C4-2B (cell line): ENCODE measurements around the gene FAM76B.
A peak's percentile ranks its signal among the peaks of the same experiment; 100 is the strongest.

Experiments used
- H3K27ac ChIP-seq: fragments of 450-650 bp; 2 replicates; pipeline ENCODE4 v1.5.1; 2017
- CTCF ChIP-seq: fragments of 450-650 bp; conservative IDR thresholded peaks from 2 replicates; pipeline ENCODE4 v1.5.1; 2017; ENCODE audit warnings: mild to moderate bottlenecking
- ZFX ChIP-seq: fragments of 450-650 bp; IDR thresholded peaks from 2 replicates; pipeline ENCODE4 v1.6.1; 2017

The FAM76B gene

DNA sequence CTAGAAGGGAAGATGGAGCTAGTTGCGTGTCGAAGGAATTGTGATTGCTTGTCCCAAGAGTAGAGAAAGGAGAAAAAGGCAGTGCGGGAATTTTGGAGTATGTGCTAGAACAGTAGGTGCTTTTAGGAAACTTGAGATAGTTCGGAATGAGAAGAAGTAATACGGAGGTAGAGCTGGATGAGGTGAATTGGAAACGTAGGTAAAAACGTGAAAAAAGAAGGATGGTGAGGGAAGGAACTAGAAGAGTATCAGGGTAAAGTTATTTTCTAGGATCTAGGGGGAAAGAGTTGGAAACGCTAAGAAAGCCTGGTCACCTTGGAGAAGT is 2.1 kb upstream of the FAM76B start:
- no peak overlapping the region for H3K27ac ChIP-seq
- TF ChIP-seq ZFX (no peak), CTCF (no peak)

DNA sequence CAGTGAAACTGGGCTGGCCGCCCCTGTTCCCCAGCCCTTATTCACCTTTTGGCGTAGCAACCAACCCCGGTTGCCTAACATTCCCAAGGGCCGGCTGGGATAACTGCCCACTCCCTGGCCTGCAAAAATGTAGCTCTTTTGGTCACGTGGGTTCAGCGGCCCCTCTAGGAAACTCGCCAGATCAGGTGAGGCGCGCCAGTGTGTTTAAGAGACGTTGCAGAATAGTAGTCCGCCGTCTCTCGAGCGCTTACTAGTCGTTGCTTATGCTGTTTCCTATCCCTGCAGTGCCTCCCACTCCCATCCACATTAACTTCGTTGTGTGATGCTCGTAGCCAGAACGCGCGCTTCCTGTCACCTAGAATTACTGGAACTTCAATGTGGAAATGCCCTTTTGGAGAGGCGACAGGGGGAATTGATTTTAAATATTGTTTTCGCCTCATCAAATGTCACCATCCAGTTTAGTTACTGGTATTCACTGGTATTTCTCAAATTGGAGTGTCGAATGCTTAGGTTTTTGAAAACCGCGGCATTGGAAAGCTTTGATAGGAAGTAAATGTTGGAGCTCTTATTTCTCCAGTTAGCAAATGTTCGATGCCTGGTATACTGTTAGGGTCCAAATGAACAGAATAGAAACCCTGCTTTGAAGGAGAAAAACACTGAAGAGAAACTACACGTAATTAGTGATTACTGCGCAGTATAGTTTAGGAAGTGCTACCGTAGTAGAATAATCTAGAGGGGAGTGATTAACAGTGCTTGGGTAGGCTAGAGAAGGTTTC is 1.5 kb upstream of the FAM76B start:
- H3K27ac ChIP-seq = peak overlapping the region; percentile 88
- TF ChIP-seq ZFX = no peak
- no peak for TF ChIP-seq CTCF

- TF ChIP-seq ZFX = peak; percentile 19
- TF ChIP-seq CTCF = no peak
- H3K27ac ChIP-seq = peak within 1 kb of the TSS; percentile 88
Observed at GRCh38 chr11:95790123-95790932, 746 bp upstream of the FAM76B start, which contains the start of gene CEP57. TSS of gene CEP57 (plus strand) at chr11:95790498. CDS start at chr11:95790699, 201 bp downstream.

DNA sequence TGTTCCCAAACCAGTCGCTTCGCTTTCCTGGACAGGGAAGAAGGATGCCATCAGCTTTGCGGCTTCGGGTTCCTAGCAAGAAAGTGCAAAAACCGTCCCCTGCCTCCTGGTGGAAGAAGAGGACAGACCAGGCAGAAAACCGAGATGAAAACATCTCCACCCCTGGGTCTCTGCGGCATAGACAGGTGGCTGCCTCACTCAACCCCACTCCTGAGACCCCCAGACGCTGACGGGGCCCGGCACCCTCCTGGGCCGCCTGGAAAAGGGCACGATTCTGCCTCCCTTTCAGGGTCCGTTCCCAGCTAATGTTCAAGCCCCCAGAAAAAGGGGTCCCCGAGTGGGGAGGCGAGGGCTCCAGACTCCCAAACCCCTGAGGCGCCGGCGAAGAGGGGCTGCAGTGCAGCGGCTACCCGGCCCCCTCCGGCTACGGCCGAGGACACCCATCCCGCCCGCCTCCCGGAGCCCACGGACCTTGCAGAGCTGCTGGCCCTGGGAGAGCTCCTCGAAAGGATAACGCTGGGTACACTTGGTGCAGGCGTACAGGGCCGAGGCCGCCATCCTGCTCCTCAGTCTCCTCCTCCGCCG is 569 bp downstream of the FAM76B start:
- TF ChIP-seq ZFX = no peak; the same call in 1 of the 2 replicates
- TF ChIP-seq CTCF = no peak; the same call in 1 of the 2 replicates
- H3K27ac ChIP-seq = peak overlapping the region; percentile 88

GRCh38 chr11:95780544-95780943 is 9.0 kb downstream of the FAM76B start:
- no peak overlapping the region for H3K27ac ChIP-seq
- no peak for TF ChIP-seq ZFX
- no peak for TF ChIP-seq CTCF

DNA sequence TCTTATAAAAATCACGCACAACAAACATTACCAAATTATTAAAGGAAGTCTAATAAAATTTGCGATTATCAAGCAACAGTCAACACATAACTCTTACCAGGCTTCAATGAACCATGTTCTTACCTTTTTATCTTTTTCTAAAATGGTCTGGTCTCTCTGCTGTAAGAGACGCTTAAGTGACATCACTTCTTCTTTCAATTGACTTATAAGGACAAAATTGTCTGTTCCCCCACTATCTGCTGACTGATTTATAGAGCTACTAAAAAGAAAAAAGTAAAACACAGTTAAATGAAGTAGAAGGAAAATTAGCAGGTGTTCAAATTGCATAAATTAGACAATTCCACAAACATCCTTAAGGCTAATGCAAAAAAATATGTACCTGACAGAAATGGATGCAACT is 10.9 kb downstream of the FAM76B start:
- no peak overlapping the region for H3K27ac ChIP-seq
- no peak for TF ChIP-seq ZFX
- no peak for TF ChIP-seq CTCF

DNA sequence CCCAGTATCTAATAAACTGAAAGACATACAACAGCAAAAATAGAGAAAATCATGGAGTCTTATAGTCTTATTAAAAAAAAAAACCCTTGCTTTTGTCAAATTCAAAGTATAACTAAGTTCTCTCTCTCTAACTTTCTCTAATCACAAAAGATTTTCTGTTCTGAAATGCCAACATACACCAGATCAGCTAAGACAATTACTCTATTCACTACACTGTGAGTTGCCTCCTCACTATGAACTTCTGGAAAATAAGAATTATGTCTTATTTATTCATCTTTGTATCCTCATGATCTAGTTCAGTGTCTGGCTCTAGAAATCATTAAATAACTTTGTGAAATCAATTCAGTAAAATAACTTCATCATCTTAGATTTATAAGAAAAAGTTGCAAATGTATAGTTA is 12.7 kb downstream of the FAM76B start:
- no peak overlapping the region for H3K27ac ChIP-seq

More for the DNA sequence above, 12.7 kb downstream of the FAM76B start:
- TF ChIP-seq CTCF (no peak), ZFX (no peak)
